Urothelium cell line (cell line): ENCODE results near the gene CCDC195.

Experiments used
- DNase-seq: peaks from one replicate; pipeline ENCODE4 v3.0.0; 2011; ENCODE audit warnings: low spot score, mixed read lengths
- FAIRE-seq: peaks from 2 replicates; lab custom pipeline; 2011; peaks lifted over from hg19 to GRCh38; lab: Jason Lieb, UNC

CCDC195 gene, protein sequence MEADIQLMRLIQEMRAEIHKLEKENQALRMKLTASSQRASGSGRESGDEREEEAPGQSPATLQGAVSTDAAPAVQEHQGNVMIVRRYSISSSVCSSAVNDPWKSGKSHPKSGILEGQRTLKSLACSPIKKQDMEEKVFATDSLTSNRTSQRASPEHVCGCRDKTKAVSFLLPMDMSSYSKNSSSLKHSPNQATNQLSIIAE

GRCh38 chr2:224716201-224716600 lies at the start of gene CCDC195:
Gene CCDC195 (minus strand): TSS chr2:224716365. CDS start chr2:224716365, 0 bp downstream.
- FAIRE-seq: no peak

DNA sequence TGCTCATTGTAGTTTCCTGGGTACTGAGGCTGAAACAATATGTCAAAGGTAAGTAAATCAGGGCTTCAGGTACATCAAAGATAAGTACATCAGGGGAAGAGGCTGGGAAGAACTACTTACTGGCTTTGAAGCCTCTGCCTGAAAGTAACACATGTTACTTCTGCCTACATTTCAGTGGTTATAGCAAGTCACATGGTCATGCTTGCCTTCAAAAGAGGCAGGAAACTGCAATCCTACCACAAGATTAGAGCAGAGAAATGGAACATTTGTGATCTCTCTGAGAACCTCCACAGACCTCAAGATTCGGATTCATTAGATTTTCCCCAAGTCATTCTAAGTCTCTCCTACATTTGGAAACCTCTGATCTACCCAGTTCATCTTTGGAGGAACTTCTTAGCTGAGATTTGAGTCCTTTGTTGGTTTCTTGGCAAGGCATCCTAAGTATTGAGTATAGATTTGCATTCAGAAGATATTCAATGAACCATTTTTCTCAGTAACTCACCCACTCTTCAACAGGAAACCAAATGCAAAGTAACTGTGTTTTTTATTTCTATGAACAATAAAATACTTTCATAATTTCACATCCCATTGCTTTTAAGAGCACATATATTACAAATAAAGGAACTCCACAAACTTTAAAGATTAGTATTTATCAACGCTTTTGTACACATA lies 48.5 kb upstream of the CCDC195 start:
- no peak for DNase-seq
- FAIRE-seq: no peak

More at GRCh38 chr2:224716201-224716600, at the start of gene CCDC195:
- no peak for DNase-seq

GRCh38 chr2:224757934-224758548 lies 41.9 kb upstream of the CCDC195 start:
- FAIRE-seq (no peak), DNase-seq (no peak)

GRCh38 chr2:224753743-224754540 lies 37.8 kb upstream of the CCDC195 start:
- FAIRE-seq: no peak
- DNase-seq: no peak

- FAIRE-seq (no peak), DNase-seq (no peak)
Measured at GRCh38 chr2:224751996-224752698, 36.0 kb upstream of the CCDC195 start.

DNA sequence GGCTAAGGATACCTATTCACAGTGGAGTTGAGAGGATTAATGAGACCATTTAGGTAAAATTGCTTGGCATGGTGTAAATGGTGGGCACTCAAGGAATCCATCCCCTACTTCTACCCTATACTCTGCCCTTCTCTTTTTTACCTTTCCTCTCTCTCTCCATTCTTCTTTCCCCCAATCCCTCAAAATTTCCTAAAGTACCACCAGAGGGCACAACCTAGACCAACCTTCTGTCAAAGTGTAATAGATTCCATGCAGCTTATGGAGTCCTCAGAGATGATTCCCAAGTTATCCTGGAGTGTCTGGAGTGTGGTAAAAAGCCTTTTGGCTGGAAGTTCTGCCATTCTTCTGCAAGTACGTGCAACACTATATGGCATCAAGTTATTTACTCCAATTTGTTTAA lies 33.0 kb upstream of the CCDC195 start:
- no peak for FAIRE-seq
- DNase-seq: peak; percentile 12

DNA sequence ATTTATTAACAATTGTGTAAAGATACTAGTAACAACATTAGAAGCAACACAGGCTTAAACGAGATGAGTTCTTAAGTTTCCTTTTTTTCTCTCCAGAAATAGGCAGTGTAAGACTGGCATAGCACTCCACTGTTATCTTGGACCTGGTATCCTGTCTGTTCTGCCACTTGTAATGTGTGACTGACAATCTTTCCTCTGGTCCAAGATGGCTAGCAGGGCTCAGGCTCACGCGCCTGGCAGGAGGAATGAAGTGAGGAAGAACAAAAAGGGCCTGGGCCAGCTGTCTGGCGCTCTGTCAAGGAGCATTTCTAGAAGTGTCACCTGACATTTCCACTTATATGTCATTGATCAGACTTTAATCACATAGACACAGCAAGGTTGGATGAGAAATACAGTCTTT lies 31.6 kb upstream of the CCDC195 start:
- FAIRE-seq (no peak), DNase-seq (no peak)

- no peak for DNase-seq
- no peak for FAIRE-seq
Measured at GRCh38 chr2:224736227-224736626, 20.1 kb upstream of the CCDC195 start.

DNA sequence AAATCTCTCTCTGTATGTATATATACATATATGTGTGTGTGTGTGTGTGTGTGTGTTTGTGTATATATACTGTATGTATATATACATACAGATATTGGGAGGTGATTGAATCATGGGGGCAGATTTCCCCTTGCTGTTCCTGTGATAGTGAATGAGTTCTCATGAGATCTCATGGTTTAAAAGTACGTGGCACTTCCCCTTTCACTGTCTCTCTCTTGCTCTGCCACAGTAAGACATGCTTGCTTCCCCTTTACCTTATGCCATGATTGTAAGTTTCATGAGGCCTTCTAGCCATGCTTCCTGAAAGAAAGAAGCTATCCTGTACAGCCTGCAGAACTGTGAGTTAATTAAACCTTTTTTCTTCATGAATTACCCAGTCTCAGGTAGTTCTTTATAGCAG lies 18.8 kb upstream of the CCDC195 start:
- FAIRE-seq (no peak), DNase-seq (no peak)

- FAIRE-seq: no peak
- DNase-seq: no peak
Measured at GRCh38 chr2:224731665-224732064, 15.5 kb upstream of the CCDC195 start.

- FAIRE-seq: no peak
- DNase-seq: no peak
Measured at GRCh38 chr2:224729435-224729834, 13.3 kb upstream of the CCDC195 start.

GRCh38 chr2:224724331-224724730 lies 8.2 kb upstream of the CCDC195 start:
- DNase-seq: no peak
- FAIRE-seq: no peak

- FAIRE-seq (no peak), DNase-seq (no peak)
Measured at GRCh38 chr2:224723586-224724217, 7.5 kb upstream of the CCDC195 start.

- DNase-seq (no peak), FAIRE-seq (no peak)
Measured at GRCh38 chr2:224722770-224723169, 6.6 kb upstream of the CCDC195 start.

DNA sequence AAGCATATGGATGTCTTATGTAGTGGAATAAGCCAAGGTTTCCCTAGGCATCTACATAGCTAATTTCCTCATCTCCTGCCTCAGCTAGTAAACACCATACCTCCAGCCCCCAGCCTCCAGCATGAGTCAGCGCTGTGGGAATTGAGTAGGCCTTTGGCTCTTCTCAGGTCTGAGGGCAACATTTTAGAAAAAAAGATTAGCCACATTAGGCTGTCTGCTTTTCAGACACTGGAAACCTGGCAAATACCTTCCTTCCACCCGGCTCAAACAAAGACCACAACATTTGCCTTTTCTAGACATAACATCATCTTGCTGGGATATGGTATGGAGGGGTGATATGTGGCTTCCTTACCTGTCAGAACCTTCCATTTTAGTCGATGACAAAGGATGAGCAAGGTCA lies 6.1 kb upstream of the CCDC195 start:
- FAIRE-seq (no peak), DNase-seq (peak; percentile 15)

GRCh38 chr2:224716921-224717320 lies 756 bp upstream of the CCDC195 start:
- no peak for DNase-seq

DNA sequence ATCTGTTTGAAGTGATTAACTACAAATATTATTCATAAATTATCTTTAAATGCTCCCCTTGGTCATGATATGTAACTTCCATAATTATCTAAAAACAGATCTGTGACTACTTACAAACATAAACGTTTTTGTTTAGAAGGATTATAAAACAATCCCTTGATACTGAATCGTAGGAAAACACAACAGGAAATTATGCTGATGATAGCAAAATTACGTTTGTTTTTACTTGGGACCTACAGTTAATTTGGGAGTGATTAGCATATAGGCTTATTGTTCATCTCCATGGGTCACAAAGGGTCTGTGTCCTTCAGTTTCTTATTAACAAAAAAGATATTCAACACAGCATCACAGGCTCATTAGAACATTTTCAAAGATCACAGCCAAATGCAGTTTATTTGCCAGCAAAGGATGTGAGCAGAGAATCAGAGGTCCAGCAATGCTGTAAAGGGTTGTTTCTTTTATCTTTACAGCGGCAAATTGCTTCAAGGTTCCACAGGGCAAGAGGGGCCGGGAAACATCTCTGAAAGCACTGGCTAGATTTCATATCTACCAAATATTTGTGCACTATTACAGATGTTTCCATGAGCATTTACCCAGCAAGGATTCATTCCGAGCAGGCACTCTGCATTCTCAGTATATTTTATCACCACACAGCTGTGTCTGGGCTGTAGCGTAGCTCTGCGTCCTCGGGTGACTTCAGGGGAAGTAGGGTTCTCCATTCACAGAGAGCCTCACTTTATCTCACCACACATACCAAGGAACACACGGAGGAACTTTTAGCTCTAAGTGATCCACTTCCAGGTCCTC lies 4.1 kb downstream of the CCDC195 start:
- DNase-seq (no peak), FAIRE-seq (peak; percentile 63)

More at GRCh38 chr2:224716921-224717320, 756 bp upstream of the CCDC195 start:
- FAIRE-seq: no peak

- FAIRE-seq (no peak), DNase-seq (no peak)
Measured at GRCh38 chr2:224711381-224711780, 4.8 kb downstream of the CCDC195 start.

DNA sequence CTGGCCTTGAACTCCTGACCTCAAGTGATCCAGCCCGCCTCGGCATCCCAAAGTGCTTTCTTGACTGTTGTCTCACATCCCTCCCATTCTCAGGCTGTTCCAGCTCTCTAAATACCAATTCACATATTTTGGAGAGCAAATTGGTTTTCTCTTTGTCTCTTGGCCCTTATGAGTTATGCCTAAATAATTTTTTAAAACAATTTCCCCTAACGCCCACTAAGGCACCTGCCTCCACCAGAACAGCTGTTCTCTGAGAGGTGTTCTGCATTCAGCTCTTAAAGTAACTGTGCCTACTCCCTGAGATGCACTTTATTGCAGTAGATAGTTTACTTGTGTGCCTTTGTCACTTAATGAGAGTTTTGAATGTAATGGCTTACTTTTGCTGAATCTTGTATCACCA lies 6.9 kb downstream of the CCDC195 start:
- DNase-seq: no peak
- no peak for FAIRE-seq
